ENCODE measurements around the gene PHACTR2. TPM values are rescaled to one million over a fixed set of nuclear protein-coding genes. Genes with fewer than 3 reads are reported as not detected.

Gene PHACTR2
- total RNA-seq, 1 experiment from 2014 or later = 27.6 TPM

DNA sequence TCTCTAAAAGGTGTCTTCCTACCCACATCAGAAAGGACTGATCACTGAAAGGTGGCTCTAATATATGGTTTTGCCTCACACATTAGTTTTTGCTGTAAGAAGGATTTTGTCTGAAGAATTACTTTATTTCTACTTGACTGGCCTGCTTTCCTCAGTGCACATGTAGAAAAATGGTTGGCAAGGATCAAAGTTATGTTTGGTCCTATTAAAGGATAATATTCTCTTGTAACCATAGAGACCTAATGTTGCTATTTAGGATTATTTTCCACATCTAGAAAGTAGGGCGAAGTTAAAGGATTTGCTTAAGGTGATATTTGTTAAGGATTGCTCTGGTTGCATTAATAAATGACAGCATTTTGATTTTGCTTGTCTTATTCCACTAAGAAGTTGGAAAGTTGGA lies 40.7 kb downstream of the PHACTR2 start:
- CTCF ChIA-PET = no interaction called here
- Histone ChIP-seq H3K79me2 (ENCODE audit: insufficient read depth, low read length) (no peaks in the 10 kb centered on the region), H3K9ac (ENCODE audit: low read length) (no peak overlapping the region), H3K4me1 (ENCODE audit: control insufficient read depth in 1 of 2, insufficient read depth in 2 of 2, low read length in 2 of 2) (no peaks in the 10 kb centered on the region), H2AFZ (ENCODE audit: low read depth, low read length, poor library complexity, severe bottlenecking) (no peak overlapping the region), H3K9me2 (ENCODE audit: insufficient read depth) (no peaks in the 10 kb centered on the region), H4K20me1 (ENCODE audit: insufficient read depth) (no peaks in the 10 kb centered on the region), H3K4me3 (replicated peaks in 1 of 2; ENCODE audit: low read depth in 1 of 2, low read length in 2 of 2) (no peak overlapping the region), H3K9me3 (ENCODE audit: control insufficient read depth in 1 of 2, insufficient read depth in 1 of 2, low read depth in 1 of 2, low read length in 2 of 2) (no peaks in the 10 kb centered on the region), H3K36me3 (ENCODE audit: control insufficient read depth in 1 of 2, insufficient read depth in 2 of 2, low read length in 2 of 2) (no peaks in the 10 kb centered on the region), H3K4me2 (ENCODE audit: low read length) (no peak overlapping the region), H3K27me3 (ENCODE audit: insufficient read depth, low read length) (no peaks in the 10 kb centered on the region), H3K27ac (ENCODE audit: low read depth, low read length) (no peak overlapping the region)
- intact Hi-C loops (cut with micrococcal nuclease) = no loop called here
- BruUV-seq (replicated peaks) = no TSS peak
- DNase-seq (ENCODE audit: low read depth, low spot score) (no peak), ATAC-seq (no peak)
- RAD21 ChIA-PET (ENCODE audit: low non-redundant PET in 1 of 2, low total read pairs in 2 of 2, uncharacterized antibody in 2 of 2, unreplicated experiment in 2 of 2) = no interaction called here
- no peak for TF ChIP-seq POLR2A (IDR thresholded peaks at IDR 0.05; ENCODE audit: borderline replicate concordance, extremely low read depth, insufficient read depth, insufficient read length)
- POLR2A ChIA-PET = no interaction called here

DNA sequence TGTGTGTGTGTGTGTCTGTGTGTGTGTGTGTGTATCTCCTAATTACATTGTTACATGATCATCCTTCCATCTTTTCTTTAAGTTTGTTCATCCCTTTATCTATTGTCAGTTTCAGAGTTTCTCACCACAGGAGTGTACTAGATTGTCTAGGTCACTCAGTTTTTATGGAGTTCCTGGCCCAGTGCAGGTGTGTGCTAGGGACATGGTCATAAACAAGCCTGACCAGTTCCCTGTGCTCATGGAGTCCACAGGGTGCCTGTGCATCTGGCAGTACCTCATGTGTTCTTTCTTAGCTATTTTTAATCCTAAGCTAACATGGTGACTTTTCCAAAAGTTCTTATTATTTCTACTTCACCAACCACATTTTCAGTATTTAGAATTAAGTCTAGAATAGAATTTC lies 43.9 kb downstream of the PHACTR2 start:
- no peaks in the 10 kb centered on the region for H4K20me1 ChIP-seq (ENCODE audit: insufficient read depth)
- no peak overlapping the region for H3K4me2 ChIP-seq (ENCODE audit: low read length)
- ChIA-PET RAD21 (ENCODE audit: low non-redundant PET in 1 of 2, low total read pairs in 2 of 2, uncharacterized antibody in 2 of 2, unreplicated experiment in 2 of 2) (no interaction called here), CTCF (no interaction called here), POLR2A (no interaction called here)
- H3K27ac ChIP-seq (ENCODE audit: low read depth, low read length) = no peak overlapping the region
- no TSS peak for BruUV-seq (replicated peaks)
- no peak overlapping the region for H2AFZ ChIP-seq (ENCODE audit: low read depth, low read length, poor library complexity, severe bottlenecking)
- ATAC-seq (no peak), DNase-seq (ENCODE audit: low read depth, low spot score) (no peak)
- no peaks in the 10 kb centered on the region for H3K4me1 ChIP-seq (ENCODE audit: control insufficient read depth in 1 of 2, insufficient read depth in 2 of 2, low read length in 2 of 2)
- no peaks in the 10 kb centered on the region for H3K9me3 ChIP-seq (ENCODE audit: control insufficient read depth in 1 of 2, insufficient read depth in 1 of 2, low read depth in 1 of 2, low read length in 2 of 2)
- H3K9ac ChIP-seq (ENCODE audit: low read length) = no peak overlapping the region
- intact Hi-C loops (cut with micrococcal nuclease) = no loop called here
- no peaks in the 10 kb centered on the region for H3K36me3 ChIP-seq (ENCODE audit: control insufficient read depth in 1 of 2, insufficient read depth in 2 of 2, low read length in 2 of 2)
- H3K9me2 ChIP-seq (ENCODE audit: insufficient read depth) = no peaks in the 10 kb centered on the region
- H3K4me3 ChIP-seq (replicated peaks in 1 of 2; ENCODE audit: low read depth in 1 of 2, low read length in 2 of 2) = no peak overlapping the region
- H3K79me2 ChIP-seq (ENCODE audit: insufficient read depth, low read length) = no peaks in the 10 kb centered on the region
- H3K27me3 ChIP-seq (ENCODE audit: insufficient read depth, low read length) = no peaks in the 10 kb centered on the region
- TF ChIP-seq MAX (IDR thresholded peaks at IDR 0.05) (no peak), CTCF (IDR thresholded peaks at IDR 0.05 in 2 of 3, conservative IDR thresholded peaks at IDR 0.05 in 1 of 3; ENCODE audit: borderline replicate concordance in 1 of 3, insufficient read depth in 1 of 3, low read depth in 2 of 3, low read length in 2 of 3) (no peak), POLR2A (IDR thresholded peaks at IDR 0.05; ENCODE audit: borderline replicate concordance, extremely low read depth, insufficient read depth, insufficient read length) (no peak), CEBPB (IDR thresholded peaks at IDR 0.05; ENCODE audit: low read depth) (no peak), SP1 (IDR thresholded peaks at IDR 0.05; ENCODE audit: low read depth) (no peak), EZH2 (IDR thresholded peaks at IDR 0.05) (no peak), SIN3A (IDR thresholded peaks at IDR 0.05; ENCODE audit: low read depth) (no peak), EGR1 (IDR thresholded peaks at IDR 0.05; ENCODE audit: low read depth) (no peak), RAD21 (IDR thresholded peaks at IDR 0.05; ENCODE audit: low read depth) (no peak), FOSL1 (IDR thresholded peaks at IDR 0.05; ENCODE audit: low read depth) (no peak), ZFX (IDR thresholded peaks at IDR 0.05) (no peak), SRF (IDR thresholded peaks at IDR 0.05; ENCODE audit: low read depth) (no peak), JUND (IDR thresholded peaks at IDR 0.05) (no peak), ZNF274 (IDR thresholded peaks at IDR 0.05; ENCODE audit: low read depth, low read length) (no peak), POLR2AphosphoS5 (IDR thresholded peaks at IDR 0.05; ENCODE audit: low read depth, low read length) (no peak), CBX3 (IDR thresholded peaks at IDR 0.05; ENCODE audit: low read depth) (no peak), EZH2phosphoT487 (IDR thresholded peaks at IDR 0.05; ENCODE audit: borderline replicate concordance) (no peak), TCF7L2 (IDR thresholded peaks at IDR 0.05; ENCODE audit: borderline replicate concordance, extremely low read depth, insufficient read depth, insufficient read length) (no peak)
- TF ChIP-seq, protein P1, sequence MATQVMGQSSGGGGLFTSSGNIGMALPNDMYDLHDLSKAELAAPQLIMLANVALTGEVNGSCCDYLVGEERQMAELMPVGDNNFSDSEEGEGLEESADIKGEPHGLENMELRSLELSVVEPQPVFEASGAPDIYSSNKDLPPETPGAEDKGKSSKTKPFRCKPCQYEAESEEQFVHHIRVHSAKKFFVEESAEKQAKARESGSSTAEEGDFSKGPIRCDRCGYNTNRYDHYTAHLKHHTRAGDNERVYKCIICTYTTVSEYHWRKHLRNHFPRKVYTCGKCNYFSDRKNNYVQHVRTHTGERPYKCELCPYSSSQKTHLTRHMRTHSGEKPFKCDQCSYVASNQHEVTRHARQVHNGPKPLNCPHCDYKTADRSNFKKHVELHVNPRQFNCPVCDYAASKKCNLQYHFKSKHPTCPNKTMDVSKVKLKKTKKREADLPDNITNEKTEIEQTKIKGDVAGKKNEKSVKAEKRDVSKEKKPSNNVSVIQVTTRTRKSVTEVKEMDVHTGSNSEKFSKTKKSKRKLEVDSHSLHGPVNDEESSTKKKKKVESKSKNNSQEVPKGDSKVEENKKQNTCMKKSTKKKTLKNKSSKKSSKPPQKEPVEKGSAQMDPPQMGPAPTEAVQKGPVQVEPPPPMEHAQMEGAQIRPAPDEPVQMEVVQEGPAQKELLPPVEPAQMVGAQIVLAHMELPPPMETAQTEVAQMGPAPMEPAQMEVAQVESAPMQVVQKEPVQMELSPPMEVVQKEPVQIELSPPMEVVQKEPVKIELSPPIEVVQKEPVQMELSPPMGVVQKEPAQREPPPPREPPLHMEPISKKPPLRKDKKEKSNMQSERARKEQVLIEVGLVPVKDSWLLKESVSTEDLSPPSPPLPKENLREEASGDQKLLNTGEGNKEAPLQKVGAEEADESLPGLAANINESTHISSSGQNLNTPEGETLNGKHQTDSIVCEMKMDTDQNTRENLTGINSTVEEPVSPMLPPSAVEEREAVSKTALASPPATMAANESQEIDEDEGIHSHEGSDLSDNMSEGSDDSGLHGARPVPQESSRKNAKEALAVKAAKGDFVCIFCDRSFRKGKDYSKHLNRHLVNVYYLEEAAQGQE (IDR thresholded peaks at IDR 0.05; ENCODE audit: low read depth) = no peak
